HepG2 (cell line): ENCODE results near the gene PCBD1.

Experiments
- CTCF ChIP-seq: sonication (generic); formaldehyde crosslinking; IDR thresholded peaks from 2 replicates; pipeline ENCODE4 v1.5.0; 2020; ENCODE audit warnings: mild to moderate bottlenecking, missing genetic modification reagents, moderate library complexity
- KLF16 ChIP-seq, 2 experiments: sonication (generic) in 1 of 2; formaldehyde crosslinking in 1 of 2; IDR thresholded peaks; 2 replicates each; pipeline versions ENCODE4 v1.6.1 to v1.8.0; 2016 to 2023; ENCODE audit warnings: missing genetic modification reagents in 2 of 2, missing compliant biosample characterization in 1 of 2
- MYC ChIP-seq: sonication (generic); formaldehyde crosslinking; IDR thresholded peaks from 2 replicates; pipeline ENCODE4 v1.9.0; 2021; ENCODE audit warnings: missing genetic modification reagents, borderline replicate concordance
- RFX5 ChIP-seq: IDR thresholded peaks from 2 replicates; pipeline ENCODE4 v1.6.1; 2011; ENCODE audit warnings: low read depth, low read length, improper control_type of control experiment
- ZBTB7A ChIP-seq: sonication (generic); formaldehyde crosslinking; IDR thresholded peaks from 2 replicates; pipeline ENCODE4 v1.8.0; 2022; ENCODE audit warnings: mild to moderate bottlenecking, missing genetic modification reagents
- ZFX ChIP-seq: sonication (generic); formaldehyde crosslinking; IDR thresholded peaks from 2 replicates; pipeline ENCODE4 v1.4.0; 2020; ENCODE audit warnings: mild to moderate bottlenecking, low read depth, missing genetic modification reagents, moderate library complexity
- ZNF280D ChIP-seq: sonication (generic); formaldehyde crosslinking; IDR thresholded peaks from 2 replicates; pipeline ENCODE4 v1.5.1; 2020; ENCODE audit warnings: mild to moderate bottlenecking, missing genetic modification reagents
- ZNF567 ChIP-seq: sonication (generic); formaldehyde crosslinking; IDR thresholded peaks from 2 replicates; pipeline ENCODE4 v1.8.1; 2023; ENCODE audit warnings: mild to moderate bottlenecking, missing genetic modification reagents, borderline replicate concordance

DNA sequence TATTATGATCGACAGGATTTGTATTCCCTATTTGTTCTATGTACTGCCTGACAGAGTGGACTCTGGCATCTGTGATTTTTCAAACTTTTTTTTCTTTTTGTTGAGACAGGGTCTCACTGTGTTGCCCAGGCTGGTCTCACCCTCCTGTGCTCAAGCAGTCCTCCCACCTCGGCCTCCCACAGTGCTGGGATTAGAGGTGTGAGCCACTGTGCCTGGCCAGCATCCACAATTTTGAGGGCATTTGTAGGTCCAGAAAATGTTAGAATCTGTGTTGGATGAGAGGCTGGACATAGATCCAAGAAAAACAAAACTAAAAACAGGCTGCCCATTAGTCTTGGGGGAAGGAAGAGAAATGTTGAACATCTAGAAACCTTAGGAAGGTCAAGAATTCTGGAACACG, 38.3 kb downstream of the PCBD1 start:
- TF ChIP-seq CTCF (CRISPR knock-in tag) (no peak), ZNF567 (no peak), RFX5 (no peak), KLF16 (CRISPR knock-in tag; IDR thresholded peaks at IDR 0.05) (no peak), ZFX (CRISPR knock-in tag) (no peak), MYC (CRISPR knock-in tag) (no peak), ZNF280D (CRISPR knock-in tag) (no peak), ZBTB7A (CRISPR knock-in tag) (no peak)
